Esophagus muscularis mucosa (tissue), 3 donors: ENCODE data around the gene AACS.

Experiments used
- CTCF ChIP-seq, 3 experiments: fragments of 200-600 bp in 2 of 3; fragments of 450-650 bp in 1 of 3; sonication (generic) in 2 of 3; IDR thresholded peaks; one replicate each; pipeline ENCODE4 v1.5.1; 2017 to 2019; ENCODE audit warnings: antibody characterized with exemption in 3 of 3, mild to moderate bottlenecking in 2 of 3, moderate library complexity in 1 of 3
- POLR2A ChIP-seq: fragments of 450-650 bp; IDR thresholded peaks from one replicate; pipeline ENCODE4 v1.6.1; 2017; ENCODE audit warnings: antibody characterized with exemption, moderate library complexity, mild to moderate bottlenecking, low read depth
- POLR2AphosphoS5 ChIP-seq, 2 donors: sonication (generic); formaldehyde crosslinking; IDR thresholded peaks; one replicate each; pipeline ENCODE4 v1.6.1; 2017; ENCODE audit warnings: antibody characterized with exemption in 2 of 2

GRCh38 chr12:125172231-125172850 lies 107.1 kb downstream of the AACS start:
- TF ChIP-seq POLR2A (no peak), POLR2AphosphoS5 (IDR thresholded peaks at IDR 0.05) (no peak), CTCF (IDR thresholded peaks at IDR 0.05) (no peak)
